ENCODE results near the gene ZNF346.

The ZNF346 gene

DNA sequence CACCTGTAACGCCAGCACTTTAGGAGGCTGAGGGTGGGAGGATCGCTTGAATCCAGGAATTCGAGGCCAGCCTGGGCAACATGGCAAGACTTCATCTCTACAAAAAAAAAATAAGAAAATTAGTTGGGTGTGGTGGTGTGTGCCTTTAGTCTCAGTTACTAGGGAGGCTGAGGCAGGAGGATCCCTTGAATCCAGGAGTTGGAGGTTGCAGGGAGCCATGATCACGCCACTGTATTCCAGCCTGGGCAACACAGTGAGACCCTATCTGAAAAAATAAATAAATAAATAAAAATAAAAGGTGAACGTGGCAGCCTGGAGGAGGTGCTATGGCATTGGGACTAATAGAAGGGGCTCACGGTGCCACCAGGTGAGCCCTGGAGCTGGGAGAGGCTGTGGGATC is 71.3 kb downstream of the ZNF346 start:
- no peak for TF ChIP-seq EP300 (IDR thresholded peaks at IDR 0.05; ENCODE audit: borderline replicate concordance)
- TF ChIP-seq YY1 (IDR thresholded peaks at IDR 0.05; ENCODE audit: low read depth), result no peak
- TF ChIP-seq, protein P1, sequence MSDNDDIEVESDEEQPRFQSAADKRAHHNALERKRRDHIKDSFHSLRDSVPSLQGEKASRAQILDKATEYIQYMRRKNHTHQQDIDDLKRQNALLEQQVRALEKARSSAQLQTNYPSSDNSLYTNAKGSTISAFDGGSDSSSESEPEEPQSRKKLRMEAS (IDR thresholded peaks at IDR 0.05), result no peak
- TF ChIP-seq TEAD4 (IDR thresholded peaks at IDR 0.05), result no peak
- TF ChIP-seq, protein P2, sequence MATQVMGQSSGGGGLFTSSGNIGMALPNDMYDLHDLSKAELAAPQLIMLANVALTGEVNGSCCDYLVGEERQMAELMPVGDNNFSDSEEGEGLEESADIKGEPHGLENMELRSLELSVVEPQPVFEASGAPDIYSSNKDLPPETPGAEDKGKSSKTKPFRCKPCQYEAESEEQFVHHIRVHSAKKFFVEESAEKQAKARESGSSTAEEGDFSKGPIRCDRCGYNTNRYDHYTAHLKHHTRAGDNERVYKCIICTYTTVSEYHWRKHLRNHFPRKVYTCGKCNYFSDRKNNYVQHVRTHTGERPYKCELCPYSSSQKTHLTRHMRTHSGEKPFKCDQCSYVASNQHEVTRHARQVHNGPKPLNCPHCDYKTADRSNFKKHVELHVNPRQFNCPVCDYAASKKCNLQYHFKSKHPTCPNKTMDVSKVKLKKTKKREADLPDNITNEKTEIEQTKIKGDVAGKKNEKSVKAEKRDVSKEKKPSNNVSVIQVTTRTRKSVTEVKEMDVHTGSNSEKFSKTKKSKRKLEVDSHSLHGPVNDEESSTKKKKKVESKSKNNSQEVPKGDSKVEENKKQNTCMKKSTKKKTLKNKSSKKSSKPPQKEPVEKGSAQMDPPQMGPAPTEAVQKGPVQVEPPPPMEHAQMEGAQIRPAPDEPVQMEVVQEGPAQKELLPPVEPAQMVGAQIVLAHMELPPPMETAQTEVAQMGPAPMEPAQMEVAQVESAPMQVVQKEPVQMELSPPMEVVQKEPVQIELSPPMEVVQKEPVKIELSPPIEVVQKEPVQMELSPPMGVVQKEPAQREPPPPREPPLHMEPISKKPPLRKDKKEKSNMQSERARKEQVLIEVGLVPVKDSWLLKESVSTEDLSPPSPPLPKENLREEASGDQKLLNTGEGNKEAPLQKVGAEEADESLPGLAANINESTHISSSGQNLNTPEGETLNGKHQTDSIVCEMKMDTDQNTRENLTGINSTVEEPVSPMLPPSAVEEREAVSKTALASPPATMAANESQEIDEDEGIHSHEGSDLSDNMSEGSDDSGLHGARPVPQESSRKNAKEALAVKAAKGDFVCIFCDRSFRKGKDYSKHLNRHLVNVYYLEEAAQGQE (IDR thresholded peaks at IDR 0.05; ENCODE audit: low read depth), result no peak
- TF ChIP-seq TAF1 (IDR thresholded peaks at IDR 0.05; ENCODE audit: low read depth), result no peak
- no peak for TF ChIP-seq EGR1 (IDR thresholded peaks at IDR 0.05)
- TF ChIP-seq FOXM1 (IDR thresholded peaks at IDR 0.05; ENCODE audit: borderline replicate concordance, low read depth), result no peak
- no peak for TF ChIP-seq CREB1 (IDR thresholded peaks at IDR 0.05; ENCODE audit: low read depth)
- no peak for TF ChIP-seq TCF12 (IDR thresholded peaks at IDR 0.05; ENCODE audit: low read depth)
- TF ChIP-seq ZBTB7A (IDR thresholded peaks at IDR 0.05; ENCODE audit: low read depth), result no peak
- no peak for TF ChIP-seq CEBPB (IDR thresholded peaks at IDR 0.05)
- TF ChIP-seq NFIC (IDR thresholded peaks at IDR 0.05), result no peak
- TF ChIP-seq RAD21 (IDR thresholded peaks at IDR 0.05; ENCODE audit: low read depth), result no peak
- TF ChIP-seq, protein P3, sequence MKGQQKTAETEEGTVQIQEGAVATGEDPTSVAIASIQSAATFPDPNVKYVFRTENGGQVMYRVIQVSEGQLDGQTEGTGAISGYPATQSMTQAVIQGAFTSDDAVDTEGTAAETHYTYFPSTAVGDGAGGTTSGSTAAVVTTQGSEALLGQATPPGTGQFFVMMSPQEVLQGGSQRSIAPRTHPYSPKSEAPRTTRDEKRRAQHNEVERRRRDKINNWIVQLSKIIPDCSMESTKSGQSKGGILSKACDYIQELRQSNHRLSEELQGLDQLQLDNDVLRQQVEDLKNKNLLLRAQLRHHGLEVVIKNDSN (IDR thresholded peaks at IDR 0.05), result no peak

DNA sequence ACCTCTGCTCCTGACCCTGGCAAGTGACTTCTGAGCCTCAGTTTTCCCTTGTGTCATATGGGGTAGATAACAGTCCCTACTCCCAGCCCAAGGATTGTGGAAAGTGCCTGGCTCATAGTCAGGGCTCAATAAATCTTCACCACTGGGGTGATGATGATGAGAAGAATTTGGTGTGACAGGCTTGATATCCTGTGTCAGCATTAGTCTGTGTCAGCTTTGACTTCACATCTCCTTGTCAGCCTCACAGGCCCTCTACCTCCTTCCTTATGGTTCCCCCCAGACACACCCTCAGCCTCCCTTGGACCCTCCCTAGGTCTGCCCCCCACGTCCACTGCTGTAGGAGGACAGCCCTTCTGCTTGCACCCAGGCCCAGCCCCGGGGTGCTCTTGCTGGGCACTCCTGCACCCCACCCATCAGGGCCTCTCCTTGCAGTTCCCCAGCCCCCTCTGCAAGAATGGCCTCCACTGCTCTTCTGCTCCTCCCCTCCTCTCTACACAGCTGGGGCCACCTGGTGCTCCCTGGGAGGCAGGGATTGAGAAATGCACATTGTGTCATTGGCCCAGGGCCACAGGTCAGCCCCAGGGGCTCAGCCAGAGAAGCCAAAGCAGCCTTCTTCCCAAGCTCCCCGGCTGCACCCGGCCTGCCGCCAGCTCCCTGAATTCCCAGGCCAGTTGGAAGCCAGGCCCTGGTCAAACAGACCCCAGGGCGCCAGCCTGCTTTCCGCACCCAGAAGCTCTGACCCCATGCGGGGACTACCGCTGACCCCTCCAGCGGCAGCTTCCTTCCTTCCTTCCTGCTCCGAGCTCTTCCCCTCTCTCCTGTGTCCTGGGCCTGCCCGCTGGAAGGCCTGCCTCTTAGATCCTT is 72.0 kb downstream of the ZNF346 start:
- peak; percentile 94 for TF ChIP-seq CEBPB (IDR thresholded peaks at IDR 0.05)
- TF ChIP-seq RAD21 (IDR thresholded peaks at IDR 0.05; ENCODE audit: low read depth), result no peak
- peak; percentile 78 for TF ChIP-seq NFIC (IDR thresholded peaks at IDR 0.05)
- TF ChIP-seq, protein P2 (IDR thresholded peaks at IDR 0.05; ENCODE audit: low read depth), result no peak
- TF ChIP-seq TEAD4 (IDR thresholded peaks at IDR 0.05), result no peak
- TF ChIP-seq, protein P1 (IDR thresholded peaks at IDR 0.05), result 0 out of 2 replicates have a peak, but pooled peaks have one; percentile 13
- TF ChIP-seq TCF12 (IDR thresholded peaks at IDR 0.05; ENCODE audit: low read depth), result peak; percentile 78
- TF ChIP-seq ZBTB7A (IDR thresholded peaks at IDR 0.05; ENCODE audit: low read depth), result no peak
- TF ChIP-seq CREB1 (IDR thresholded peaks at IDR 0.05; ENCODE audit: low read depth), result no peak
- TF ChIP-seq EGR1 (IDR thresholded peaks at IDR 0.05), result no peak
- TF ChIP-seq FOXM1 (IDR thresholded peaks at IDR 0.05; ENCODE audit: borderline replicate concordance, low read depth), result no peak
- TF ChIP-seq, protein P3 (IDR thresholded peaks at IDR 0.05), result no peak
- TF ChIP-seq EP300 (IDR thresholded peaks at IDR 0.05; ENCODE audit: borderline replicate concordance), result no peak
- no peak for TF ChIP-seq TAF1 (IDR thresholded peaks at IDR 0.05; ENCODE audit: low read depth)

DNA sequence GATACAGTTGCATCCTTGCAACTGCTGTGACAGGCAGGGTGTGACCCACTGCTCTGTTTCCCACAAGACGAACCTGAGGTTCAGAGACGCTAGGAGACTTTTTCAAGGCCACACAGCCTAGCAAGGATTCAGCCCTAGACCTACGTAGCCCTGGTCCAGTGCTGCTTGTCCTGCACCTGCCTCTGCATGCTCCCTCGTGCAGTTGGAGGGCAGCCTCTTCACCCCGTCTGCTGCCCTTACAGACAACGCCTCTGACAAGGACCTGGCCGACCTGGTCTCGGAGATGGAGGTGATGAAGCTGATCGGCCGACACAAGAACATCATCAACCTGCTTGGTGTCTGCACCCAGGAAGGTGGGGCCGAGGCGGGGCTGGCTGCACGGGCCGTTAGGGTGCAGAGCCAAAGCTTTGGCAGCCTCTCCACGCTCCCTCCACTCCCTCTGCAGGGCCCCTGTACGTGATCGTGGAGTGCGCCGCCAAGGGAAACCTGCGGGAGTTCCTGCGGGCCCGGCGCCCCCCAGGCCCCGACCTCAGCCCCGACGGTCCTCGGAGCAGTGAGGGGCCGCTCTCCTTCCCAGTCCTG is 72.7 kb downstream of the ZNF346 start:
- TF ChIP-seq ZBTB7A (IDR thresholded peaks at IDR 0.05; ENCODE audit: low read depth) (no peak), EGR1 (IDR thresholded peaks at IDR 0.05) (no peak), YY1 (IDR thresholded peaks at IDR 0.05; ENCODE audit: low read depth) (no peak), TEAD4 (IDR thresholded peaks at IDR 0.05) (no peak), FOXM1 (IDR thresholded peaks at IDR 0.05; ENCODE audit: borderline replicate concordance, low read depth) (no peak), EP300 (IDR thresholded peaks at IDR 0.05; ENCODE audit: borderline replicate concordance) (no peak), RAD21 (IDR thresholded peaks at IDR 0.05; ENCODE audit: low read depth) (no peak), TCF12 (IDR thresholded peaks at IDR 0.05; ENCODE audit: low read depth) (no peak), CREB1 (IDR thresholded peaks at IDR 0.05; ENCODE audit: low read depth) (no peak), NFIC (IDR thresholded peaks at IDR 0.05) (no peak)
- TF ChIP-seq, protein P3 (IDR thresholded peaks at IDR 0.05), result no peak
- TF ChIP-seq, protein P2 (IDR thresholded peaks at IDR 0.05; ENCODE audit: low read depth), result no peak
